Right atrium auricular region (tissue), 2 donors: ENCODE results near the gene SPTAN1. TPM values are rescaled to one million over a fixed set of nuclear protein-coding genes. Genes with fewer than 3 reads are reported as not detected.
"Not testable (repeated sequence)": the region's sequence is repeated elsewhere in the genome, so short reads cannot be mapped to it uniquely, and the experiment has no call there.

Source experiments
- DNase-seq: peaks from one replicate; pipeline ENCODE4 v3.0.0-alpha.2; 2019; ENCODE audit warnings: low spot score
- H3K27ac ChIP-seq, 2 donors: fragments of 200-600 bp; sonication (generic); 1 replicate in 1 of 2; 2 replicates in 1 of 2; pipeline ENCODE4 v1.5.1; 2016 to 2019
- H3K27me3 ChIP-seq, 2 donors: fragments of 200-600 bp; sonication (generic); one replicate each; pipeline versions ENCODE4 v1.5.1 to v1.6.0; 2017 to 2019
- H3K36me3 ChIP-seq: fragments of 200-600 bp; sonication (generic); one replicate; pipeline ENCODE4 v1.5.1; 2016
- H3K4me1 ChIP-seq, 2 donors: fragments of 200-600 bp; sonication (generic); one replicate each; pipeline versions ENCODE4 v1.5.1 to v1.6.0; 2017 to 2019
- H3K4me3 ChIP-seq, 2 donors: fragments of 200-600 bp; sonication (generic); 1 replicate in 1 of 2; 2 replicates in 1 of 2; pipeline ENCODE4 v1.5.1; 2017 to 2019; ENCODE audit warnings: mild to moderate bottlenecking in 1 of 2, moderate library complexity in 1 of 2
- H3K9me3 ChIP-seq, 2 donors: fragments of 200-600 bp; sonication (generic); one replicate each; pipeline ENCODE4 v1.5.1; 2019
- CTCF ChIP-seq, 2 donors: fragments of 200-600 bp; sonication (generic); IDR thresholded peaks; one replicate each; pipeline ENCODE4 v1.5.1; 2019; ENCODE audit warnings: antibody characterized with exemption in 2 of 2
- total RNA-seq, 2 donors: library from RNA; depleted of rRNA; stranded (reverse); fragments of >200 nt; gene quantifications; one replicate each; pipeline ENCODE4 v1.1.0, GENCODE V29; 2016

The SPTAN1 gene
- 100 to 1,000 TPM; 233 to 270 TPM for total RNA-seq

- Histone ChIP-seq H3K36me3 (no peaks in the 10 kb centered on the region), H3K9me3 (no peaks in the 10 kb centered on the region)
- peak in 1 of 2 donors; percentile 17 for TF ChIP-seq CTCF (IDR thresholded peaks at IDR 0.05)
Measured at GRCh38 chr9:128552153-128552743, at the start of gene SPTAN1. TSS of gene SPTAN1 (plus strand) at chr9:128552587. CDS start at chr9:128566741, 14,154 bp downstream.

GRCh38 chr9:128503415-128503825 is 49.0 kb upstream of the SPTAN1 start:
- H3K4me3 ChIP-seq, H3K9me3 ChIP-seq, DNase-seq, H3K36me3 ChIP-seq, H3K27me3 ChIP-seq, H3K27ac ChIP-seq: not testable (repeated sequence)
- H3K4me1 ChIP-seq = peaks cover 0 to 26% of the 10 kb centered on the region in 2 donors

More at GRCh38 chr9:128552153-128552743, at the start of gene SPTAN1:
- peak; percentile 89 for DNase-seq
- Histone ChIP-seq H3K27ac (peak within 1 kb of the TSS; percentile 99), H3K4me1 (peaks cover 0 to 71% of the 10 kb centered on the region in 2 donors), H3K4me3 (peak within 1 kb of the TSS; percentile 97 to 99), H3K27me3 (no peaks in the 10 kb centered on the region)

GRCh38 chr9:128503870-128504269 is 48.5 kb upstream of the SPTAN1 start:
- Histone ChIP-seq H3K36me3 (peaks cover 6% of the 10 kb centered on the region), H3K9me3 (no peaks in the 10 kb centered on the region), H3K27ac (peak overlapping the region in 1 of 2 donors; percentile 82), H3K4me3 (peak overlapping the region; percentile 55 to 91), H3K4me1 (peaks cover 0 to 26% of the 10 kb centered on the region in 2 donors), H3K27me3 (no peaks in the 10 kb centered on the region)
- no peak for DNase-seq
- no peak for TF ChIP-seq CTCF (IDR thresholded peaks at IDR 0.05)

GRCh38 chr9:128504485-128505413 is 47.6 kb upstream of the SPTAN1 start, which contains the start of gene GLE1:
TSS of gene GLE1 (plus strand) at chr9:128504719. CDS start at chr9:128504806, 87 bp downstream.
- no peaks in the 10 kb centered on the region for H3K9me3 ChIP-seq
- peak within 1 kb of the TSS; percentile 69 to 82 for H3K27ac ChIP-seq
- no peaks in the 10 kb centered on the region for H3K27me3 ChIP-seq
- H3K4me1 ChIP-seq = peaks cover 0 to 26% of the 10 kb centered on the region in 2 donors
- H3K36me3 ChIP-seq = peaks cover 11% of the 10 kb centered on the region
- peak; percentile 89 for DNase-seq
- no peak for TF ChIP-seq CTCF (IDR thresholded peaks at IDR 0.05)
- H3K4me3 ChIP-seq = peak within 1 kb of the TSS; percentile 55 to 91

- H3K27ac ChIP-seq = no peak overlapping the region
Measured at GRCh38 chr9:128505414-128505765, 47.0 kb upstream of the SPTAN1 start.

GRCh38 chr9:128505906-128506305 is 46.5 kb upstream of the SPTAN1 start:
- not testable (repeated sequence) for H3K27ac ChIP-seq, H3K4me3 ChIP-seq, H3K9me3 ChIP-seq, DNase-seq, H3K27me3 ChIP-seq
- peaks cover 11% of the 10 kb centered on the region for H3K36me3 ChIP-seq
- H3K4me1 ChIP-seq = peaks cover 0 to 26% of the 10 kb centered on the region in 2 donors

More at GRCh38 chr9:128505414-128505765, 47.0 kb upstream of the SPTAN1 start:
- Histone ChIP-seq H3K4me1 (peaks cover 0 to 26% of the 10 kb centered on the region in 2 donors), H3K36me3 (peaks cover 11% of the 10 kb centered on the region), H3K4me3 (peak overlapping the region; percentile 55 to 91), H3K27me3 (no peaks in the 10 kb centered on the region), H3K9me3 (no peaks in the 10 kb centered on the region)
- no peak for TF ChIP-seq CTCF (IDR thresholded peaks at IDR 0.05)
- DNase-seq = no peak
